Astrocyte of the cerebellum (primary cell): Measurements from ENCODE around the gene NDST1.

ENCODE experiments used
- DNase-seq: peaks from one replicate; pipeline ENCODE4 v3.0.0-alpha.2; 2011; ENCODE audit warnings: low read depth
- H3K4me3 ChIP-seq: 2 replicates; pipeline ENCODE4 v1.5.1; 2011; ENCODE audit warnings: mild to moderate bottlenecking, low read depth, low read length, moderate library complexity
- CTCF ChIP-seq: IDR thresholded peaks from 2 replicates; pipeline ENCODE4 v1.5.1; 2012; ENCODE audit warnings: low read length, low read depth, moderate library complexity, mild to moderate bottlenecking; ENCODE audit errors: missing control alignments
- in situ Hi-C: cut with HindIII; loops from 2 replicates; pipeline ENCODE4 v1.10.0; 2017; ENCODE audit warnings: low sequenced_read_pairs

NDST1 gene

GRCh38 chr5:150500328-150500841 is 7.5 kb upstream of the NDST1 start:
- no peak overlapping the region for H3K4me3 ChIP-seq
- no peak for DNase-seq
- no peak for TF ChIP-seq CTCF
- in situ Hi-C loops: loop anchor here (5.0 kb wide), 1 partner anchor 38 kb away; no protein-coding TSS in a partner anchor

- no peak for DNase-seq
- no peak for TF ChIP-seq CTCF
- no peak overlapping the region for H3K4me3 ChIP-seq
- in situ Hi-C loops: loop anchor here (5.0 kb wide), 1 partner anchor 39 kb away; no protein-coding TSS in a partner anchor
Measured at GRCh38 chr5:150500905-150501304, 7.0 kb upstream of the NDST1 start.

- in situ Hi-C loops: loop anchor here (5.0 kb wide), 1 partner anchor 40 kb away; no protein-coding TSS in a partner anchor
- DNase-seq: no peak
- TF ChIP-seq CTCF: no peak
- H3K4me3 ChIP-seq: no peak overlapping the region
Measured at GRCh38 chr5:150502106-150502505, 5.8 kb upstream of the NDST1 start.

GRCh38 chr5:150502847-150503246 is 5.1 kb upstream of the NDST1 start:
- TF ChIP-seq CTCF: no peak
- in situ Hi-C loops: loop anchor here (5.0 kb wide), 1 partner anchor 41 kb away; no protein-coding TSS in a partner anchor
- no peak overlapping the region for H3K4me3 ChIP-seq
- no peak for DNase-seq

GRCh38 chr5:150503386-150503785 is 4.5 kb upstream of the NDST1 start:
- TF ChIP-seq CTCF: no peak
- H3K4me3 ChIP-seq: no peak overlapping the region
- in situ Hi-C loops: loop anchor here (5.0 kb wide), 1 partner anchor 41 kb away; no protein-coding TSS in a partner anchor
- DNase-seq: no peak

GRCh38 chr5:150503977-150504620 is 3.8 kb upstream of the NDST1 start:
- in situ Hi-C loops: loop anchor here (5.0 kb wide), 1 partner anchor 42 kb away; no protein-coding TSS in a partner anchor
- no peak for DNase-seq
- TF ChIP-seq CTCF: no peak
- H3K4me3 ChIP-seq: no peak overlapping the region
